Measurements from ENCODE around the gene MACROD2.

MACROD2 gene

DNA sequence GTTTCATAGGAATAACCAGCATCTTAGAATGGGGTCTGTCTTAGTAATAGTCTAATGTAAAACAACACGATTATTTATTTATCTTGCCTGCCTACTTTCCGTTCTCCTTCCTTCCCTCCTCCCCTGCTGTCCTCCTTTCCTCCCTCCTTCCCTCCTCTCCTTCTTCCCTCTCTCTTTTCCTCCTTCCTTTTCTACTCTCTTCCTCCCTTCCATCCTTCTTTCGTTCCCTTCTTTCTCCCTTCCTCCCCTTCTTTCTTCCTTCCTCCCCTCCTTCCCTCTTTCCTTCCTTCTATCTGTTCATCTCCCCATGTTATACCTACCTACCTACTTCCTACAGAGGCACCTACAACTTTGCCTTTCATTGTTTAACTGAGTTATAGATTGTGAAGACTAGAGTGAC lies 1637.4 kb downstream of the MACROD2 start:
- H3K9me3 ChIP-seq = no peaks in the 10 kb centered on the region
- TF ChIP-seq, protein P1, sequence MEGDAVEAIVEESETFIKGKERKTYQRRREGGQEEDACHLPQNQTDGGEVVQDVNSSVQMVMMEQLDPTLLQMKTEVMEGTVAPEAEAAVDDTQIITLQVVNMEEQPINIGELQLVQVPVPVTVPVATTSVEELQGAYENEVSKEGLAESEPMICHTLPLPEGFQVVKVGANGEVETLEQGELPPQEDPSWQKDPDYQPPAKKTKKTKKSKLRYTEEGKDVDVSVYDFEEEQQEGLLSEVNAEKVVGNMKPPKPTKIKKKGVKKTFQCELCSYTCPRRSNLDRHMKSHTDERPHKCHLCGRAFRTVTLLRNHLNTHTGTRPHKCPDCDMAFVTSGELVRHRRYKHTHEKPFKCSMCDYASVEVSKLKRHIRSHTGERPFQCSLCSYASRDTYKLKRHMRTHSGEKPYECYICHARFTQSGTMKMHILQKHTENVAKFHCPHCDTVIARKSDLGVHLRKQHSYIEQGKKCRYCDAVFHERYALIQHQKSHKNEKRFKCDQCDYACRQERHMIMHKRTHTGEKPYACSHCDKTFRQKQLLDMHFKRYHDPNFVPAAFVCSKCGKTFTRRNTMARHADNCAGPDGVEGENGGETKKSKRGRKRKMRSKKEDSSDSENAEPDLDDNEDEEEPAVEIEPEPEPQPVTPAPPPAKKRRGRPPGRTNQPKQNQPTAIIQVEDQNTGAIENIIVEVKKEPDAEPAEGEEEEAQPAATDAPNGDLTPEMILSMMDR (IDR thresholded peaks at IDR 0.05) = no peak

DNA sequence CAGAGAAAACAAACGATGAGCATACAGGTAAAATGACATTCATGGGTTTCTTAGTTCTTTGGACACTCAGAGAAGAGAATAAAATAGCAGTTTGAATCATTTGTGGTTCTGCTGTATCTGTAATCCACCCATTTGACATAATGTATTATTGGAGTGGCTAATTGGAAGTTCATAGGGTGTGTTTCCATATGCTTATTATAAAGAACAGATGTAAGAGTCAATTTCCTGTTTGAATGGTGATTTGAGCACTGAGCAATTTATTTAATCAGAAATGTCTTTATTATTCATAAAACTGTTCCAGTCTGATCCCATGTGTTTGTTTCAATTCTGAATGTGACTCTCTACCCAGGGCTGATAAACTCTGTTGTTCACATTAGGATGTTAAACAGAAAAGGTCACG lies 1638.8 kb downstream of the MACROD2 start:
- TF ChIP-seq, protein P1 (IDR thresholded peaks at IDR 0.05) = no peak
- Histone ChIP-seq H3K4me3 (ENCODE audit: low read depth in 1 of 2, low read length in 1 of 2) (no peak overlapping the region), H3K27ac (no peak overlapping the region), H3K9me3 (no peaks in the 10 kb centered on the region), H3K36me3 (no peaks in the 10 kb centered on the region), H3K4me1 (ENCODE audit: control insufficient read depth in 1 of 2, insufficient read depth in 1 of 2, low read depth in 1 of 2, low read length in 1 of 2) (no peaks in the 10 kb centered on the region), H3K27me3 (no peaks in the 10 kb centered on the region)

More for the DNA sequence above, 1637.4 kb downstream of the MACROD2 start:
- Histone ChIP-seq H3K4me3 (ENCODE audit: low read depth in 1 of 2, low read length in 1 of 2) (no peak overlapping the region), H3K36me3 (no peaks in the 10 kb centered on the region), H3K27ac (no peak overlapping the region), H3K4me1 (ENCODE audit: control insufficient read depth in 1 of 2, insufficient read depth in 1 of 2, low read depth in 1 of 2, low read length in 1 of 2) (no peaks in the 10 kb centered on the region), H3K27me3 (no peaks in the 10 kb centered on the region)

DNA sequence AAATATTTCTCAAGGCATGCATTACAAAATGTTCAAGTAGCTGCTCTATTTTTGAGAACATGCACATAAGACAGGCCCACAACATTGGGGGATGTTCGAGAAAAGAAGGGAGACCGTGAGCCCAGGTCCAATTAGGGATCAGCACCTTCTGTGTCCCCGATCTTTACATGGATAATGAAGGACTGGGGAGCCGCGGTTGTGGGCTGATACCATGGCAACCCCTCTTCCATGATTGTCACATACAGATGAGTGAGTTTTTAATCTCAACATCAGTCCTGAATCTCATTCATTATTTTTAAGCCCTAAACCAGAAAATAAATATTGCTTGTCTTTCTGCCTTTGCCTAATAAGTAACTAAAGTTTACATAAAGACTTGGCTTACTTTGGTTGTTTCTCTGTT lies 1642.2 kb downstream of the MACROD2 start:
- Histone ChIP-seq H3K4me1 (ENCODE audit: control insufficient read depth in 1 of 2, insufficient read depth in 1 of 2, low read depth in 1 of 2, low read length in 1 of 2) (no peaks in the 10 kb centered on the region), H3K36me3 (no peaks in the 10 kb centered on the region), H3K4me3 (ENCODE audit: low read depth in 1 of 2, low read length in 1 of 2) (no peak overlapping the region), H3K27me3 (no peaks in the 10 kb centered on the region), H3K9me3 (no peaks in the 10 kb centered on the region), H3K27ac (no peak overlapping the region)
- TF ChIP-seq, protein P1 (IDR thresholded peaks at IDR 0.05) = no peak

DNA sequence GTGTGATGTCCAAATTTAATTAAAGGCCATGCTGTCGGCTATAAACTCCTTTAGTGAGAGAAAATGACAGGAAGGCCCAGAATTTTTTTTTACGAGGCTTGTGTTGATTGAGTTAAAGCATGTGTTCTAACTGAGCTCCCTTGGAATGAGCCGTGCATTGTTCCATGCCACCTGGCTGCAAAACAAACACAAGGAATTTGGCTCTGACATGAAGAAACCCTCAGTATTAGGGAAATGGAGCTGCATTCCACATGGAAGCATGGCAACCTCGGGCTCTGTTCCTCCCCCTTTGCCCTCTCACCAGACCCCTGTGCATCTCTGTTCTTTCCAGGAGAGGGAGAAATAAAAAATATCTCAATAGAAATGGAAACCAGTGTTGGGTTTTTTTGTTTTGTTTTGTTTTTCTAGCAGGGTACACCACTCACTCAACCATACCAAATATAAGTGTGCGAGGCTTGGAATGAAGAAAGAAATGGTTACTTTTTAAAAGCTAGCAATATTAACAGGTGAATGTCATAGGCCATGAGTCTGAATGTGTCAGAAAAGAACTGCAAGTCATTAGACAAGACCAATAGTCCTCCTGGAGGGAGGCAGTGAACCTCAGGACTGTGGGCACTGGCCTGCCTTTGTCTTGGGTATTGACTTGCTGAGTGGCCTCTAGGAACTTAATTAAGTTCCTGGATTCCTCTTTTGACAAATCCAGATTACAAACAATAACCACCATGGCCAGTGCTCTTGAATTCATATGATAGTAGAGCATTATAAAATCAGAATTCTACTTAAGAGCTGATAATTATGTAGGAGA lies 1642.8 kb downstream of the MACROD2 start:
- TF ChIP-seq, protein P1 (IDR thresholded peaks at IDR 0.05) = no peak
- H3K36me3 ChIP-seq = no peaks in the 10 kb centered on the region
- no peaks in the 10 kb centered on the region for H3K27me3 ChIP-seq
- no peaks in the 10 kb centered on the region for H3K4me1 ChIP-seq (ENCODE audit: control insufficient read depth in 1 of 2, insufficient read depth in 1 of 2, low read depth in 1 of 2, low read length in 1 of 2)
- H3K4me3 ChIP-seq (ENCODE audit: low read depth in 1 of 2, low read length in 1 of 2) = no peak overlapping the region
- H3K9me3 ChIP-seq = no peaks in the 10 kb centered on the region
- H3K27ac ChIP-seq = no peak overlapping the region

DNA sequence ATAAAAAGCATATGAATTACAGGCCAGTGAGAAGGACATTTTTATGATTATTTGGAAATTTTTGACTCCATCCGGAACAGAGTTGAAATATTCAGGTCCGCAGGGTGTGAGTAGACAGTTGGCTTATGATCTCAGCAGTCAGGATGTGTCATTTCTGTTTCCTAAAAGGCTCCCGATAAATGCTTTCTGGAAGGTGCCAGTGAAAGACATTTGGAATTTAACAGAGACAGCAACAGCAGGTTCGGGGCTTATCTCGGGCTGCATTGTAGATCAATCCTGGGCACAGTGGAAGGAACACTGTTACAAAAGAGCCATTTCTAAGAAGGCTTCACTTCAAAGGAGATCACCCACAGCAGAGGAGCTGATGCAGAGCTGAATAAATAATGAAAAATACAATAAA lies 1643.5 kb downstream of the MACROD2 start:
- Histone ChIP-seq H3K36me3 (no peaks in the 10 kb centered on the region), H3K4me3 (ENCODE audit: low read depth in 1 of 2, low read length in 1 of 2) (no peak overlapping the region), H3K27ac (no peak overlapping the region), H3K4me1 (ENCODE audit: control insufficient read depth in 1 of 2, insufficient read depth in 1 of 2, low read depth in 1 of 2, low read length in 1 of 2) (no peaks in the 10 kb centered on the region), H3K27me3 (no peaks in the 10 kb centered on the region), H3K9me3 (no peaks in the 10 kb centered on the region)
- TF ChIP-seq, protein P1 (IDR thresholded peaks at IDR 0.05) = no peak
